ENCODE measurements around the gene RSBN1.

DNA sequence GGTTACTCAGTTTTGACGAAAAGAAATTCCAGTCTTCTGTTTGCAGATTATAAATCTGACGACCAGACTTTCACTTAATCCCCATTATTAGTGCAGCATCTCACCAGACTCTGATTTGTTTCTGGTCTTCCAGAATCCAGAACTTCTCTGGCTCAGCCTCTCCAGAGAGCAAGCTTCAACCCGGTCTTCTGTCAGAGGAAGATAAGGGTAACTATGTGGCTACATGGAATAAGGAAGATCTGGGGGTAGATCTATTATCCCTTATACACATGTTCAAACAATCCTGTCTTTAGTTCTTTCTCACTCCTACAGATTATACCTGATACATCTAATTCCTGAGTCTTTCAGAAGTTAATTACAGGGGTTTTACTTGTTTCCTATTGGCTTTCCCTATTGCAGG lies 62.9 kb downstream of the RSBN1 start:
- TF ChIP-seq, protein P1, sequence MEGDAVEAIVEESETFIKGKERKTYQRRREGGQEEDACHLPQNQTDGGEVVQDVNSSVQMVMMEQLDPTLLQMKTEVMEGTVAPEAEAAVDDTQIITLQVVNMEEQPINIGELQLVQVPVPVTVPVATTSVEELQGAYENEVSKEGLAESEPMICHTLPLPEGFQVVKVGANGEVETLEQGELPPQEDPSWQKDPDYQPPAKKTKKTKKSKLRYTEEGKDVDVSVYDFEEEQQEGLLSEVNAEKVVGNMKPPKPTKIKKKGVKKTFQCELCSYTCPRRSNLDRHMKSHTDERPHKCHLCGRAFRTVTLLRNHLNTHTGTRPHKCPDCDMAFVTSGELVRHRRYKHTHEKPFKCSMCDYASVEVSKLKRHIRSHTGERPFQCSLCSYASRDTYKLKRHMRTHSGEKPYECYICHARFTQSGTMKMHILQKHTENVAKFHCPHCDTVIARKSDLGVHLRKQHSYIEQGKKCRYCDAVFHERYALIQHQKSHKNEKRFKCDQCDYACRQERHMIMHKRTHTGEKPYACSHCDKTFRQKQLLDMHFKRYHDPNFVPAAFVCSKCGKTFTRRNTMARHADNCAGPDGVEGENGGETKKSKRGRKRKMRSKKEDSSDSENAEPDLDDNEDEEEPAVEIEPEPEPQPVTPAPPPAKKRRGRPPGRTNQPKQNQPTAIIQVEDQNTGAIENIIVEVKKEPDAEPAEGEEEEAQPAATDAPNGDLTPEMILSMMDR (IDR thresholded peaks at IDR 0.05; ENCODE audit: insufficient read depth, low read length, poor library complexity, severe bottlenecking) = no peak
- TF ChIP-seq EZH2phosphoT487 (conservative IDR thresholded peaks at IDR 0.05; ENCODE audit: low read length) = no peak
